PC-9 (cell line): Measurements from ENCODE around the gene PITX1. TPM values are rescaled to one million over a fixed set of nuclear protein-coding genes. Genes with fewer than 3 reads are reported as not detected.
"Not testable (repeated sequence)": the region's sequence is repeated elsewhere in the genome, so short reads cannot be mapped to it uniquely, and the experiment has no call there.

ENCODE experiments used
- Bru-seq: library from RNA; stranded (reverse); fragments of 400-500 nt; gene quantifications from one replicate; lab custom pipeline; 2021; lab: Mats Ljungman, UMichigan
- BruChase-seq, 2 experiments: library from RNA; stranded (reverse); fragments of 400-500 nt; gene quantifications; one replicate each; lab custom pipeline; 2021; lab: Mats Ljungman, UMichigan
- BruUV-seq: library from RNA; stranded (reverse); fragments of 400-500 nt; replicated peaks from 2 replicates; lab custom pipeline; 2021; lab: Mats Ljungman, UMichigan
- CTCF ChIA-PET: fragments of 300-600 bp; sonication (Branson Sonifier 250); formaldehyde crosslinking; loops from one replicate; lab custom pipeline; 2022; ENCODE audit warnings: antibody characterized with exemption; lab: Charles Lee
- POLR2A ChIA-PET: fragments of 300-600 bp; sonication (Branson Sonifier 250); formaldehyde crosslinking; loops from one replicate; lab custom pipeline; 2022; ENCODE audit warnings: antibody characterized with exemption; ENCODE audit not compliant: unreplicated experiment; lab: Charles Lee
- DNase-seq, 2 experiments: peaks; one replicate each; pipeline versions ENCODE4 v3.0.0 to v3.0.0-alpha.2; 2015 to 2022; ENCODE audit warnings: mixed read lengths in 1 of 2
- H2AFZ ChIP-seq: fragments of 200-600 bp; sonication (generic); 2 replicates; pipeline ENCODE4 v1.8.1; 2017; ENCODE audit warnings: antibody characterized with exemption
- H3F3A ChIP-seq: fragments of 200-600 bp; sonication (generic); 2 replicates; pipeline ENCODE4 v1.8.1; 2017; ENCODE audit warnings: antibody characterized with exemption, mild to moderate bottlenecking, low read depth; ENCODE audit not compliant: insufficient read depth
- H3K27ac ChIP-seq: fragments of 200-600 bp; sonication (generic); 2 replicates; pipeline ENCODE4 v1.6.1; 2016; ENCODE audit warnings: mixed run types
- H3K27me3 ChIP-seq: fragments of 200-600 bp; sonication (generic); 2 replicates; pipeline ENCODE4 v1.6.1; 2016; ENCODE audit warnings: low read depth, mixed run types; ENCODE audit not compliant: insufficient read depth
- H3K36me3 ChIP-seq: fragments of 200-600 bp; sonication (generic); 2 replicates; pipeline ENCODE4 v1.6.1; 2016; ENCODE audit warnings: low read depth, mixed run types
- H3K4me1 ChIP-seq: fragments of 200-600 bp; sonication (generic); replicated peaks from 2 replicates; pipeline ENCODE4 v1.6.1; 2016; ENCODE audit warnings: mixed run types; ENCODE audit not compliant: insufficient read depth
- H3K4me2 ChIP-seq: fragments of 200-600 bp; sonication (generic); 2 replicates; pipeline ENCODE4 v1.6.1; 2017; ENCODE audit warnings: mixed run types
- H3K4me3 ChIP-seq: fragments of 200-600 bp; sonication (generic); 2 replicates; pipeline ENCODE4 v1.6.1; 2016; ENCODE audit warnings: mixed run types
- H3K79me2 ChIP-seq: fragments of 200-600 bp; sonication (generic); 2 replicates; pipeline ENCODE4 v1.6.1; 2017; ENCODE audit warnings: low read depth, mixed run types
- H3K9me2 ChIP-seq: fragments of 200-600 bp; sonication (generic); 2 replicates; pipeline ENCODE4 v1.8.1; 2017; ENCODE audit warnings: mild to moderate bottlenecking; ENCODE audit not compliant: insufficient read depth
- H3K9me3 ChIP-seq: fragments of 200-600 bp; sonication (generic); 2 replicates; pipeline ENCODE4 v1.8.1; 2016; ENCODE audit warnings: low read depth; ENCODE audit not compliant: insufficient read depth
- H4K20me1 ChIP-seq: fragments of 200-600 bp; sonication (generic); 2 replicates; pipeline ENCODE4 v1.8.1; 2017; ENCODE audit not compliant: insufficient read depth
- CTCF ChIP-seq: fragments of 200-600 bp; sonication (generic); conservative IDR thresholded peaks from 2 replicates; pipeline ENCODE4 v1.6.1; 2017; ENCODE audit warnings: mixed run types, antibody characterized with exemption, mild to moderate bottlenecking, moderate library complexity
- EZH2 ChIP-seq: fragments of 200-600 bp; sonication (generic); IDR thresholded peaks from 2 replicates; pipeline ENCODE4 v1.8.0; 2017; ENCODE audit warnings: antibody characterized with exemption, low read depth
- intact Hi-C: fragments of 100-400 bp; cut with micrococcal nuclease; formaldehyde crosslinking; loops from one replicate; pipeline ENCODE4 v1.10.0; 2022; ENCODE audit not compliant: unreplicated experiment
- long read RNA-seq: library from polyadenylated mRNA; stranded (forward); transcript quantifications from one replicate; pipeline ENCODE4 v2.0.0, GENCODE V29; 2022
- total RNA-seq: library from RNA; stranded (reverse); gene quantifications from 2 replicates; pipeline ENCODE4 v1.2.3, GENCODE V29; 2021

Gene PITX1
- total RNA-seq (27.8 and 38.9 TPM in 2 replicates), Bru-seq, nascent RNA (percentile 54 among the genes with signal in this experiment), BruChase-seq, experiment 1, labeled RNA remaining after a 2-hour chase (percentile 59 among the genes with signal in this experiment), BruChase-seq, experiment 2, labeled RNA remaining after a 6-hour chase (percentile 81 among the genes with signal in this experiment)
- long read RNA-seq, transcript PITX1-204 (2 exons, 770 nt) = minor isoform, 5 of 126 reads
- long read RNA-seq, transcript PITX1-201 (3 exons, 2,406 nt) = major isoform, 104 of 126 reads
- long read RNA-seq, partial matches to known transcripts = 1 of 126 reads
- long read RNA-seq, other reads (novel, unspliced or antisense) = 16 of 126 reads

GRCh38 chr5:135033901-135034235 is at the start of gene PITX1:
Gene PITX1, minus strand, starts transcription at chr5:135034228. Its CDS starts 347 bp downstream, at chr5:135033881.
- Histone ChIP-seq H3K9me3 (no peaks in the 10 kb centered on the region), H2AFZ (peak within 1 kb of the TSS; percentile 95), H4K20me1 (no peaks in the 10 kb centered on the region), H3K4me3 (peak within 1 kb of the TSS; percentile 100), H3F3A (peaks cover 5% of the 10 kb centered on the region; the same call in 1 of the 2 replicates), H3K4me2 (peak within 1 kb of the TSS; percentile 92), H3K4me1 (peaks cover 17% of the 10 kb centered on the region), H3K27me3 (no peaks in the 10 kb centered on the region), H3K79me2 (peaks cover 46% of the 10 kb centered on the region), H3K27ac (peak within 1 kb of the TSS; percentile 70), H3K36me3 (no peaks in the 10 kb centered on the region), H3K9me2 (no peaks in the 10 kb centered on the region)
- TF ChIP-seq EZH2 (no peak), CTCF (no peak)
- intact Hi-C loops = loop anchor here (2.0 to 10.0 kb wide), 3 partner anchors 51 to 153 kb away; no protein-coding TSS in a partner anchor
- DNase-seq = no peak
- BruUV-seq = no TSS peak
- POLR2A ChIA-PET = interaction anchor here (0.6 kb wide), 1 partner anchor 106 kb away, joined by 4 read pairs; no protein-coding TSS in a partner anchor
- CTCF ChIA-PET = no interaction called here

DNA sequence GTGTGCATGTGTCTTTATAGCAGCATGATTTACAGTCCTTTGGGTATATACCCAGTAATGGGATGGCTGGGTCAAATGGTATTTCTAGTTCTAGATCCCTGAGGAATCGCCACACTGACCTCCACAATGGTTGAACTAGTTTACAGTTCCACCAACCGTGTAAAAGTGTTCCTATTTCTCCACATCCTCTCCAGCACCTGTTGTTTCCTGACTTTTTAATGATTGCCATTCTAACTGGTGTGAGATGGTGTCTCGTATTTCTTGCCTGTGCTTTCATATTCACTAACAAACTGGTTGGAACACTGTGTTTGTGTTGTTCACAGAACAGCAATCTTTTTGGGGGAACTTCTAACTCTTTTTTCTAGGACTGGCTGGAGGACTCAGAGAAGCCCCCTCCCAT is 49.3 kb upstream of the PITX1 start:
- Histone ChIP-seq H3K9me3 (peaks cover 12% of the 10 kb centered on the region; the same call in 1 of the 2 replicates), H3F3A (peaks cover 23% of the 10 kb centered on the region), H3K4me1 (peaks cover 48% of the 10 kb centered on the region)
- H2AFZ ChIP-seq, H3K27me3 ChIP-seq, H4K20me1 ChIP-seq, H3K4me3 ChIP-seq, CTCF ChIA-PET, H3K27ac ChIP-seq, H3K4me2 ChIP-seq, H3K9me2 ChIP-seq, H3K79me2 ChIP-seq, POLR2A ChIA-PET, H3K36me3 ChIP-seq, DNase-seq, BruUV-seq: not testable (repeated sequence)
- intact Hi-C loops = loop anchor here (10.0 kb wide), 1 partner anchor 49 kb away; the partner anchor contains the start of gene PITX1

DNA sequence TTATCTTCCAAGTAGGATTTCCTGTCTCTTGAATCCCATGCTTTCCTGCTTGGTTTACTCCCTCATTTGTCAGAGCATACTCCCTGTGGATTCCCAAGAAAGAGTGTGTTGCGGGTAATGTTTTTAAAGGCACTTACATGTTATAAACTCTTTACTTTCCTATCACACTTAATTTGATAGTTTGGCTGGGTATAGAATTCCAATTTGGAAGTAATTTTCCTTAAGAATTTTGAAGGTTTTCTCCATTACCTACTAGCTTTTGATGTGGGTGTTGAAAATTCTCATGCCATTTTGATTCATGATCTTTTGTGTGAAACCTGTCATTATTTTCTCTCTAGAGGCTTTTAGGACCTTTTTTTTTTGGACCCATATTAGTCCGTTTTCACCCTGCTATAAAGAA is 47.2 kb upstream of the PITX1 start:
- Histone ChIP-seq H2AFZ (no peak overlapping the region), H3K27me3 (no peaks in the 10 kb centered on the region), H3F3A (peaks cover 10% of the 10 kb centered on the region), H3K9me2 (no peaks in the 10 kb centered on the region), H4K20me1 (no peaks in the 10 kb centered on the region), H3K27ac (no peak overlapping the region), H3K4me3 (no peak overlapping the region), H3K9me3 (peaks cover 12% of the 10 kb centered on the region; the same call in 1 of the 2 replicates), H3K36me3 (peaks cover 5% of the 10 kb centered on the region; the same call in 1 of the 2 replicates), H3K4me2 (no peak overlapping the region), H3K79me2 (no peaks in the 10 kb centered on the region), H3K4me1 (peaks cover 29% of the 10 kb centered on the region)
- TF ChIP-seq EZH2 = no peak
- no peak for TF ChIP-seq CTCF
- no TSS peak for BruUV-seq
- CTCF ChIA-PET = no interaction called here
- POLR2A ChIA-PET = interaction anchor here (0.6 kb wide), 1 partner anchor 47 kb away, joined by 6 read pairs; no protein-coding TSS in a partner anchor
- no peak for DNase-seq
- intact Hi-C loops = loop anchor here (10.0 kb wide), 1 partner anchor 46 kb away; the partner anchor contains the start of gene PITX1
